Urothelium cell line (cell line): ENCODE measurements around the gene TRPM4.
"Not testable (repeated sequence)": the region's sequence is repeated elsewhere in the genome, so short reads cannot be mapped to it uniquely, and the experiment has no call there.

Source experiments
- DNase-seq: peaks from one replicate; pipeline ENCODE4 v3.0.0; 2011; ENCODE audit warnings: low spot score, mixed read lengths
- FAIRE-seq: peaks from 2 replicates; lab custom pipeline; 2011; peaks lifted over from hg19 to GRCh38; lab: Jason Lieb, UNC

The TRPM4 gene

GRCh38 chr19:49182848-49183375 is 25.3 kb downstream of the TRPM4 start:
- FAIRE-seq (no peak), DNase-seq (no peak)

- DNase-seq: no peak
- FAIRE-seq: no peak
Observed at GRCh38 chr19:49186108-49186507, 28.5 kb downstream of the TRPM4 start.

- DNase-seq (no peak), FAIRE-seq (no peak)
Observed at GRCh38 chr19:49188626-49189200, 31.1 kb downstream of the TRPM4 start.

GRCh38 chr19:49189259-49189658 is 31.7 kb downstream of the TRPM4 start:
- FAIRE-seq (no peak), DNase-seq (no peak)

GRCh38 chr19:49190781-49191180 is 33.2 kb downstream of the TRPM4 start:
- FAIRE-seq: no peak
- DNase-seq: no peak

- DNase-seq (no peak), FAIRE-seq (no peak)
Observed at GRCh38 chr19:49193822-49194394, 36.3 kb downstream of the TRPM4 start.

- DNase-seq (no peak), FAIRE-seq (no peak)
Observed at GRCh38 chr19:49194408-49194807, 36.8 kb downstream of the TRPM4 start.

GRCh38 chr19:49196527-49197240 is 39.1 kb downstream of the TRPM4 start:
- FAIRE-seq: no peak
- no peak for DNase-seq

- FAIRE-seq (no peak), DNase-seq (peak; percentile 38)
Observed at GRCh38 chr19:49200238-49200862, 42.8 kb downstream of the TRPM4 start.

GRCh38 chr19:49201042-49201441 is 43.5 kb downstream of the TRPM4 start:
- FAIRE-seq: no peak

GRCh38 chr19:49205114-49205513 is 47.5 kb downstream of the TRPM4 start:
- no peak for FAIRE-seq

More at GRCh38 chr19:49201042-49201441, 43.5 kb downstream of the TRPM4 start:
- no peak for DNase-seq

GRCh38 chr19:49209502-49209901 is 51.9 kb downstream of the TRPM4 start:
- DNase-seq, FAIRE-seq: not testable (repeated sequence)

More at GRCh38 chr19:49205114-49205513, 47.5 kb downstream of the TRPM4 start:
- no peak for DNase-seq

GRCh38 chr19:49210108-49210900 is 52.7 kb downstream of the TRPM4 start:
- no peak for DNase-seq

GRCh38 chr19:49210901-49211451 is 53.4 kb downstream of the TRPM4 start:
- FAIRE-seq (no peak), DNase-seq (no peak)

More at GRCh38 chr19:49210108-49210900, 52.7 kb downstream of the TRPM4 start:
- no peak for FAIRE-seq

GRCh38 chr19:49212016-49212701 is 54.6 kb downstream of the TRPM4 start:
- no peak for DNase-seq
- no peak for FAIRE-seq

GRCh38 chr19:49213791-49214190 is 56.2 kb downstream of the TRPM4 start:
- no peak for DNase-seq
- FAIRE-seq: no peak

- FAIRE-seq: no peak
- DNase-seq: no peak
Observed at GRCh38 chr19:49214701-49215100, 57.1 kb downstream of the TRPM4 start.

- FAIRE-seq: no peak
- DNase-seq: no peak
Observed at GRCh38 chr19:49216071-49216470, 58.5 kb downstream of the TRPM4 start.

GRCh38 chr19:49217382-49217781 is 59.8 kb downstream of the TRPM4 start:
- FAIRE-seq: no peak
- DNase-seq: no peak

GRCh38 chr19:49222011-49222410 is 64.4 kb downstream of the TRPM4 start:
- FAIRE-seq (no peak), DNase-seq (no peak)
